ENCODE measurements around the gene NFIA.

GRCh38 chr1:61114178-61114870, 32.0 kb downstream of the NFIA start:
- TF ChIP-seq POLR2A (IDR thresholded peaks at IDR 0.05; ENCODE audit: low read depth, low read length) = no peak
- no peak for TF ChIP-seq POLR2AphosphoS5 (IDR thresholded peaks at IDR 0.05; ENCODE audit: low read depth, low read length)

Measured in GM12892 (cell line).